Heart right ventricle (tissue), 16 donors: ENCODE data around the gene PLIN4. TPM values are rescaled to one million over a fixed set of nuclear protein-coding genes. Genes with fewer than 3 reads are reported as not detected.

Experiments used
- ATAC-seq, 8 donors: fragments of 200-7000 bp; cut with Tn5 transposase; one replicate each; pipeline ENCODE4 v1.9.1; 2020; ENCODE audit warnings: mild to moderate bottlenecking in 8 of 8, moderate library complexity in 8 of 8, moderate number of reproducible peaks in 1 of 8
- DNase-seq, 2 donors: peaks; one replicate each; pipeline ENCODE4 v3.0.0-alpha.2; 2020
- H3K27ac ChIP-seq, 10 donors: fragments of 200-600 bp; sonication (generic) in 2 of 10; one replicate each; pipeline versions ENCODE4 v1.5.0 to v1.8.0; 2020 to 2022; ENCODE audit warnings: mild to moderate bottlenecking in 3 of 10
- H3K27me3 ChIP-seq, 7 donors: fragments of 200-600 bp; one replicate each; pipeline ENCODE4 v1.8.0; 2021 to 2022; ENCODE audit warnings: mild to moderate bottlenecking in 2 of 7
- H3K36me3 ChIP-seq, 9 donors: fragments of 200-600 bp; sonication (generic) in 1 of 9; one replicate each; pipeline versions ENCODE4 v1.5.0 to v1.8.0; 2020 to 2022; ENCODE audit warnings: mild to moderate bottlenecking in 2 of 9
- H3K4me1 ChIP-seq, 9 donors: fragments of 200-600 bp; sonication (generic) in 1 of 9; one replicate each; pipeline versions ENCODE4 v1.5.0 to v1.8.0; 2020 to 2022; ENCODE audit warnings: mild to moderate bottlenecking in 4 of 9
- H3K4me3 ChIP-seq, 10 donors: fragments of 200-600 bp; sonication (generic) in 2 of 10; one replicate each; pipeline versions ENCODE4 v1.5.0 to v1.8.0; 2020 to 2022; ENCODE audit warnings: mild to moderate bottlenecking in 7 of 10, moderate library complexity in 2 of 10
- H3K9me3 ChIP-seq, 11 donors: fragments of 200-600 bp in 10 of 11; sonication (generic) in 2 of 11; one replicate each; pipeline versions ENCODE4 v1.5.0 to v1.8.0; 2013 to 2022; ENCODE audit warnings: mild to moderate bottlenecking in 2 of 11, control low read depth in 1 of 11, moderate library complexity in 1 of 11
- CTCF ChIP-seq, 9 donors: fragments of 200-600 bp; sonication (generic) in 2 of 9; IDR thresholded peaks; one replicate each; pipeline versions ENCODE4 v1.5.0 to v1.8.0; 2021 to 2022; ENCODE audit warnings: antibody characterized with exemption in 9 of 9, mild to moderate bottlenecking in 5 of 9, moderate library complexity in 1 of 9
- WGBS, 2 donors: extraction: QIAGEN DNeasy Blood & Tissue Kit; methylation state at CpG; one replicate each; pipeline ENCODE4 v1.1.7; 2013; ENCODE audit warnings: inconsistent platforms in 1 of 2; 5-methylcytosine and 5-hydroxymethylcytosine counted together
- intact Hi-C, 10 donors: fragments of 100-400 bp; cut with DNase I; formaldehyde crosslinking; loops; one replicate each; pipeline versions ENCODE4 v1.11.1 to v1.14.2; 2022
- polyA plus RNA-seq, 2 donors: library from polyadenylated mRNA; stranded (reverse); fragments of 200-250 nt; gene quantifications; one replicate each; pipeline ENCODE4 v1.2.3, GENCODE V29; 2013
- total RNA-seq, 10 donors: library from RNA; stranded (reverse); fragmentation: NEBNext Ultra II Directional in 3 of 10; extraction: Animal tissue kit (Norgen Biotek cat#: 25700) in 3 of 10; gene quantifications; one replicate each; pipeline versions ENCODE4 v1.2.1 to v1.2.4, GENCODE V29; 2021 to 2023
- donor health status: Arrhythmogenic right ventricular cardiomyopathy.
- donor health status: ischemic (EF 13 %, LVEDD 7.1; RV severe dilation, severe dysfunction).
- donor health status: healthy with polysubstance abuse.
- donor health status: DM: no; HTN: yes; CAD: no.
- donor health status: DM: no; HTN: no; CAD: no.
- donor health status: ischemic (EF 25% LVEDD 6.9; RV normal size, moderate dysfunction).
- donor health status: ischemic (EF 25% LVEDD 5.7; RV mildly dilated, moderate dysfunction).
- donor health status: healthy.
- donor health status: DM: yes; HTN: yes; CAD: no.
- donor health status: Ischemic cardiomyopathy.
- donor health status: ischemic (EF 35%, LVEDD 5.7; RV mildly dilated, moderate dysfunction).
- donor health status: nonischemic (EF 11% LVEDD 7.7; RV severe dilation, severe dysfunction).
- donor health status: DM: yes; HTN: yes; CAD: no.
- donor health status: PGD.
- donor health status: ischemic (EF 29% LVEDD 5.4; RV normal size, mild dysfunction).
- donor health status: nonischemic (EF 23%, LVEDD 6.1; RV moderate dilation, normal function).

PLIN4 gene
- total and polyA plus RNA-seq, 12 donors = 42.0 to 416 (median 198) TPM

- 63 to 74% methylated on average over 29 of the region's 29 CpGs for WGBS, 2 donors
- Histone ChIP-seq H3K4me1 (peaks cover 7 to 43% (median 25%) of the 10 kb centered on the region in 9 donors), H3K9me3 (no peaks in the 10 kb centered on the region), H3K27ac (peak overlapping the region in 9 of 10 donors; percentile 28 to 96 (median 61)), H3K36me3 (peaks cover 3 to 49% (median 35%) of the 10 kb centered on the region in 9 donors), H3K4me3 (peak overlapping the region in 5 of 10 donors; percentile 3 to 82 (median 77)), H3K27me3 (no peaks in the 10 kb centered on the region)
- intact Hi-C loops = loop anchor here in 2 of 10 donors (5.0 kb wide), 1 partner anchor 53 kb away; the partner anchor contains the start of genes CHAF1A (in 2 of the 2) and SH3GL1 (in 2 of the 2)
- TF ChIP-seq CTCF (IDR thresholded peaks at IDR 0.05) = no peak
- peak in 1 of 8 donors; percentile 19 for ATAC-seq
- DNase-seq = no peak
Observed at GRCh38 chr19:4454747-4455718, 63.3 kb downstream of the PLIN4 start.

GRCh38 chr19:4453232-4454179 is 64.8 kb downstream of the PLIN4 start:
- WGBS, 2 donors = 68 to 69% methylated on average over 34 of the region's 34 CpGs
- Histone ChIP-seq H3K36me3 (peaks cover 5 to 64% (median 42%) of the 10 kb centered on the region in 9 donors), H3K27me3 (no peaks in the 10 kb centered on the region), H3K4me3 (no peak overlapping the region), H3K9me3 (no peaks in the 10 kb centered on the region), H3K27ac (no peak overlapping the region), H3K4me1 (peaks cover 13 to 49% (median 26%) of the 10 kb centered on the region in 9 donors)
- TF ChIP-seq CTCF (IDR thresholded peaks at IDR 0.05) = no peak
- DNase-seq = no peak
- intact Hi-C loops = no loop called here
- ATAC-seq = no peak

- WGBS, 2 donors = 86 to 87% methylated on average over 24 of the region's 24 CpGs
- DNase-seq = no peak
- intact Hi-C loops = no loop called here
- ATAC-seq = no peak
- no peak overlapping the region for H3K27ac ChIP-seq
- no peaks in the 10 kb centered on the region for H3K9me3 ChIP-seq
- no peak overlapping the region for H3K4me3 ChIP-seq
- H3K4me1 ChIP-seq = peaks cover 13 to 47% (median 25%) of the 10 kb centered on the region in 9 donors
- no peaks in the 10 kb centered on the region for H3K27me3 ChIP-seq
- H3K36me3 ChIP-seq = peaks cover 5 to 75% (median 51%) of the 10 kb centered on the region in 9 donors
- no peak for TF ChIP-seq CTCF (IDR thresholded peaks at IDR 0.05)
Observed at GRCh38 chr19:4452230-4452990, 65.9 kb downstream of the PLIN4 start.

Other genes starting within 250 kb of the PLIN4 start
- under 1 TPM in 3 of 10 donors, not detected in 7; 0.17 to 0.37 (median 0.30) TPM for gene SHD, start 239.2 kb downstream of the PLIN4 start, total RNA-seq
- gene SHD, start 239.2 kb downstream of the PLIN4 start, polyA plus RNA-seq = under 1 TPM in 1 of 2 donors, not detected in 1; 0.03 TPM
- under 1 TPM in 1 of 10 donors, not detected in 9; 0.35 TPM for gene TMIGD2, start 216.1 kb downstream of the PLIN4 start, total RNA-seq
- gene TMIGD2, start 216.1 kb downstream of the PLIN4 start, polyA plus RNA-seq = under 1 TPM in 1 of 2 donors, not detected in 1; 0.07 TPM
- under 1 TPM in 1 of 10 donors, not detected in 9; 0.25 TPM for gene FSD1, start 213.9 kb downstream of the PLIN4 start, total RNA-seq
- gene FSD1, start 213.9 kb downstream of the PLIN4 start, polyA plus RNA-seq = under 1 TPM in 1 of 2 donors, not detected in 1; 0.10 TPM
- gene STAP2, start 179.7 kb downstream of the PLIN4 start, total RNA-seq = 1 to 10 TPM in 9 of 10 donors, under 1 TPM in 1; 0.56 to 9.1 (median 2.6) TPM
- gene STAP2, start 179.7 kb downstream of the PLIN4 start, polyA plus RNA-seq = 1 to 10 TPM; 2.1 to 2.2 TPM
- gene MPND, start 174.9 kb downstream of the PLIN4 start, total RNA-seq = 10 to 100 TPM; 18.7 to 26.6 (median 20.9) TPM
- 10 to 100 TPM; 15.2 to 25.2 TPM for gene MPND, start 174.9 kb downstream of the PLIN4 start, polyA plus RNA-seq
- 10 to 100 TPM; 13.1 to 33.4 (median 17.6) TPM for gene SH3GL1, start 117.9 kb downstream of the PLIN4 start, total RNA-seq
- gene SH3GL1, start 117.9 kb downstream of the PLIN4 start, polyA plus RNA-seq = 10 to 100 TPM; 20.1 to 41.8 TPM
- 1 to 10 TPM; 4.5 to 8.7 (median 6.6) TPM for gene CHAF1A, start 115.8 kb downstream of the PLIN4 start, total RNA-seq
- 1 to 10 TPM; 4.2 to 4.4 TPM for gene CHAF1A, start 115.8 kb downstream of the PLIN4 start, polyA plus RNA-seq
- 100 to 1,000 TPM in 9 of 10 donors, 10 to 100 TPM in 1; 90.6 to 123 (median 104) TPM for gene UBXN6, start 60.7 kb downstream of the PLIN4 start, total RNA-seq
- gene UBXN6, start 60.7 kb downstream of the PLIN4 start, polyA plus RNA-seq = 100 to 1,000 TPM; 127 to 131 TPM
- 10 to 100 TPM; 20.5 to 39.0 (median 26.7) TPM for gene HDGFL2, start 46.2 kb downstream of the PLIN4 start, total RNA-seq
- 10 to 100 TPM; 32.9 to 40.9 TPM for gene HDGFL2, start 46.2 kb downstream of the PLIN4 start, polyA plus RNA-seq
- gene PLIN5, start 16.7 kb upstream of the PLIN4 start, total RNA-seq = 100 to 1,000 TPM in 1 of 10 donors, 10 to 100 TPM in 9; 33.6 to 144 (median 45.7) TPM
- gene PLIN5, start 16.7 kb upstream of the PLIN4 start, polyA plus RNA-seq = 100 to 1,000 TPM in 1 of 2 donors, 10 to 100 TPM in 1; 25.7 to 149 TPM
- 1 to 10 TPM in 1 of 10 donors, under 1 TPM in 9; 0.06 to 1.3 (median 0.31) TPM for gene LRG1, start 21.6 kb upstream of the PLIN4 start, total RNA-seq
- gene LRG1, start 21.6 kb upstream of the PLIN4 start, polyA plus RNA-seq = under 1 TPM; 0.15 to 0.29 TPM
- gene SEMA6B, start 41.2 kb upstream of the PLIN4 start, total RNA-seq = 10 to 100 TPM in 4 of 10 donors, 1 to 10 TPM in 6; 3.4 to 27.9 (median 9.0) TPM
- 10 to 100 TPM in 1 of 2 donors, 1 to 10 TPM in 1; 9.1 to 12.8 TPM for gene SEMA6B, start 41.2 kb upstream of the PLIN4 start, polyA plus RNA-seq
- gene TNFAIP8L1, start 121.0 kb upstream of the PLIN4 start, total RNA-seq = 10 to 100 TPM in 1 of 10 donors, 1 to 10 TPM in 9; 2.5 to 13.4 (median 6.1) TPM
- 1 to 10 TPM; 5.0 to 8.9 TPM for gene TNFAIP8L1, start 121.0 kb upstream of the PLIN4 start, polyA plus RNA-seq
- gene MYDGF, start 151.9 kb upstream of the PLIN4 start, total RNA-seq = 10 to 100 TPM; 14.2 to 48.5 (median 21.1) TPM
- gene MYDGF, start 151.9 kb upstream of the PLIN4 start, polyA plus RNA-seq = 100 to 1,000 TPM in 1 of 2 donors, 10 to 100 TPM in 1; 28.2 to 211 TPM
- 10 to 100 TPM; 34.2 to 52.2 (median 45.0) TPM for gene DPP9, start 205.4 kb upstream of the PLIN4 start, total RNA-seq
- 10 to 100 TPM; 34.0 to 42.2 TPM for gene DPP9, start 205.4 kb upstream of the PLIN4 start, polyA plus RNA-seq